ENCODE results near the gene MYO7B. TPM values are rescaled to one million over a fixed set of nuclear protein-coding genes. Genes with fewer than 3 reads are reported as not detected.
A peak's percentile ranks its signal among the peaks of the same experiment; 100 is the strongest.
"Not testable (repeated sequence)": the region's sequence is repeated elsewhere in the genome, so short reads cannot be mapped to it uniquely, and the experiment has no call there.

The MYO7B gene
- total RNA-seq, 1 donor from 2014 or later: 3.0 TPM

DNA sequence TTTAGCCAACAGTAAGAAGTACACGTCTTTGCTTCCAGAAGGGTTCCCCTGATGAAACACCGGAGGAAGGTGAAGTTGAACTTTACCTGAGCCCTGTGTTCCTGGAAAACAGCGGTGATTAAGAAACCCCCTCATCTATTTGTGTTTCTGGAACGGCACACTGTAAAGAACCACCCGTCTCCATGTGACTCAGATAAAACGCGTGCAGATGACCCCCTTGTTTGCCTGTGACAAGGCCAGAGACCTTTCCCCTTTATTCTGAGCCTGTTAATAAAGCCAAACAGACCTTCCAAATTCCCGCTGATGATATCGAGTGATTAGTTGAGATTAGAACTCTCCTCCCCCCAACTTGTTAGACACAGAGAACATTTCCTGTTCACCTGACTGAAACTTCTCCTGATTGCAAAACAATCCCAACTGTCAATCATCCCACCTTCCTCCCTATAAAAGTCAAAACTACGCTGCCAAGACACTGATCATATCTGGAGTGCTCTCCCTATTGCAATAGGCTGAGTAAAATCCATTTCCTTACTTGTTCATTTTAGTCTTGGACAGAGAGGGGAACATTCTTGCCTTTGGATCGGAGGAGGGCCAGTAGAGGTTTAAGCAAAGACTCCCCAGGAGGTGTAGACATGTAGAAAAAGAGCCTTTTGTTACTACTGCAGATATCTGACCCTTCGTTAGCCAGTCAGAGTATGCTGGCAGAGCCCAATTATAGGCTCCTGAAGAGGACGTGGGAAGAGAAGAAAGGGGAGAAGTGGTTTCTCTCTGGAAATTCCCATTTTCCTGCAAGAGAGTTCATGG lies 8.3 kb upstream of the MYO7B start:
- ChIA-PET CTCF (interaction anchor here (1.2 to 1.7 kb wide), 3 partner anchors 48 to 123 kb away, joined by 3 to 8 read pairs (median 6); no protein-coding TSS in a partner anchor), POLR2A (interaction anchor here (0.6 to 2.3 kb wide), 20 partner anchors 9 to 564 kb away, joined by 3 to 26 read pairs (median 4); partner anchors contain the start of genes ERCC3, SFT2D3 and UGGT1)
- Mint-ChIP-seq H3K4me1 (peaks cover 29% of the 10 kb centered on the region), H3K27me3 (no peaks in the 10 kb centered on the region), H3K9me3 (no peaks in the 10 kb centered on the region), H3K27ac (peak overlapping the region; percentile 98), H3K36me3 (ENCODE audit: low read depth) (peaks cover 31% of the 10 kb centered on the region), H3K4me3 (peak overlapping the region; percentile 95)
- intact Hi-C loops (cut with micrococcal nuclease): loop anchor here (5.0 to 10.0 kb wide), 2 partner anchors 115 to 288 kb away; partner anchors contain the start of gene WDR33
- ATAC-seq (ENCODE audit: low read depth): peak; percentile 3
- TF ChIP-seq, protein P1, sequence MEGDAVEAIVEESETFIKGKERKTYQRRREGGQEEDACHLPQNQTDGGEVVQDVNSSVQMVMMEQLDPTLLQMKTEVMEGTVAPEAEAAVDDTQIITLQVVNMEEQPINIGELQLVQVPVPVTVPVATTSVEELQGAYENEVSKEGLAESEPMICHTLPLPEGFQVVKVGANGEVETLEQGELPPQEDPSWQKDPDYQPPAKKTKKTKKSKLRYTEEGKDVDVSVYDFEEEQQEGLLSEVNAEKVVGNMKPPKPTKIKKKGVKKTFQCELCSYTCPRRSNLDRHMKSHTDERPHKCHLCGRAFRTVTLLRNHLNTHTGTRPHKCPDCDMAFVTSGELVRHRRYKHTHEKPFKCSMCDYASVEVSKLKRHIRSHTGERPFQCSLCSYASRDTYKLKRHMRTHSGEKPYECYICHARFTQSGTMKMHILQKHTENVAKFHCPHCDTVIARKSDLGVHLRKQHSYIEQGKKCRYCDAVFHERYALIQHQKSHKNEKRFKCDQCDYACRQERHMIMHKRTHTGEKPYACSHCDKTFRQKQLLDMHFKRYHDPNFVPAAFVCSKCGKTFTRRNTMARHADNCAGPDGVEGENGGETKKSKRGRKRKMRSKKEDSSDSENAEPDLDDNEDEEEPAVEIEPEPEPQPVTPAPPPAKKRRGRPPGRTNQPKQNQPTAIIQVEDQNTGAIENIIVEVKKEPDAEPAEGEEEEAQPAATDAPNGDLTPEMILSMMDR (IDR thresholded peaks at IDR 0.05): no peak
- no peak for DNase-seq

DNA sequence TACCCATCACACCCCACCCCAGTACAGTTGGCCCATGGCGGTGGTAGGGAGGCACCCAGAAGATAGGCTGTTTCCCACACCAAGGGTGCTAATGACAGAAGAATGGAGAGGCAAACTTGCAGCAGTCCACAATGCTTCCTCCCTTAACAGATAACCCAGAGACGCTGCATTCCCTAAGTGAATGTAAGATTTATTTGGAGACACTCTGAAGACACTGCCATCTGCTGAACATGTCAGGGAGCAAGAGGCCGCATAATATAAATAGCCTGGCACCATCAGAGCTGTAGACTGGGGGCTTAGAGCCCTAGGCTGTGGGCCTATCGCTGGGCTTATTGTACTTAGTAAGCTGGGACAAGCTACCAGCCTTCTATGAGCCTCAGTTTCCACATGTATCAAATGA lies 7.0 kb upstream of the MYO7B start:
- ChIA-PET POLR2A (no interaction called here), CTCF (interaction anchor here (1.2 to 1.5 kb wide), 2 partner anchors 49 to 62 kb away, joined by 3 to 4 read pairs; no protein-coding TSS in a partner anchor)
- intact Hi-C loops (cut with micrococcal nuclease): loop anchor here (5.0 to 10.0 kb wide), 2 partner anchors 116 to 286 kb away; partner anchors contain the start of gene WDR33
- ATAC-seq (ENCODE audit: low read depth) (no peak), DNase-seq (no peak)
- H3K4me3 Mint-ChIP-seq: no peak overlapping the region
- H3K9me3 Mint-ChIP-seq: no peaks in the 10 kb centered on the region
- no peaks in the 10 kb centered on the region for H3K27me3 Mint-ChIP-seq
- no peak overlapping the region for H3K27ac Mint-ChIP-seq
- H3K4me1 Mint-ChIP-seq: peaks cover 23% of the 10 kb centered on the region
- peaks cover 20% of the 10 kb centered on the region for H3K36me3 Mint-ChIP-seq (ENCODE audit: low read depth)
- TF ChIP-seq, protein P1 (IDR thresholded peaks at IDR 0.05): no peak

DNA sequence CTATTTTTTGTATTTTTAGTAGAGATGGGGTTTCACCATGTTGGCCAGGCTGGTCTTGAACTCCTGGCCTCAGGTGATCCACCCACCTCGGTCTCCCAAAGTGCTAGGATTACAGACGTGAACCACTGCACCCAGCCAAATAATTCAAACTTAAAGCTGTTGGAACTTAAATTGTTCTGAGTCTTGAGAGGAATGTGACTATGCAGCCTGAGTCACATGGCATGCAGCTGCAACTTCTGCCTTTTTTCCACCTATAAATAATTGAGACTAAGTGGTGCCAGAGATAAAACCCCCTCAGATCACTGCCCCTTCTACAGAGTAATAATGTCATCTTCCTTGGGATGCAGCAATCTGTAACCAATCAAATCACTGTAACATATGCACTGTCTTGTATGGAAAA lies 6.1 kb upstream of the MYO7B start:
- POLR2A ChIA-PET; DNase-seq; H3K27me3 Mint-ChIP-seq; H3K9me3 Mint-ChIP-seq; ATAC-seq (ENCODE audit: low read depth); H3K4me3 Mint-ChIP-seq; H3K27ac Mint-ChIP-seq: not testable (repeated sequence)
- CTCF ChIA-PET: interaction anchor here (1.5 kb wide), 1 partner anchor 61 kb away, joined by 4 read pairs; no protein-coding TSS in a partner anchor
- Mint-ChIP-seq H3K36me3 (ENCODE audit: low read depth) (peaks cover 15% of the 10 kb centered on the region), H3K4me1 (peaks cover 17% of the 10 kb centered on the region)
- intact Hi-C loops (cut with micrococcal nuclease): loop anchor here (5.0 to 10.0 kb wide), 2 partner anchors 117 to 285 kb away; partner anchors contain the start of gene WDR33

DNA sequence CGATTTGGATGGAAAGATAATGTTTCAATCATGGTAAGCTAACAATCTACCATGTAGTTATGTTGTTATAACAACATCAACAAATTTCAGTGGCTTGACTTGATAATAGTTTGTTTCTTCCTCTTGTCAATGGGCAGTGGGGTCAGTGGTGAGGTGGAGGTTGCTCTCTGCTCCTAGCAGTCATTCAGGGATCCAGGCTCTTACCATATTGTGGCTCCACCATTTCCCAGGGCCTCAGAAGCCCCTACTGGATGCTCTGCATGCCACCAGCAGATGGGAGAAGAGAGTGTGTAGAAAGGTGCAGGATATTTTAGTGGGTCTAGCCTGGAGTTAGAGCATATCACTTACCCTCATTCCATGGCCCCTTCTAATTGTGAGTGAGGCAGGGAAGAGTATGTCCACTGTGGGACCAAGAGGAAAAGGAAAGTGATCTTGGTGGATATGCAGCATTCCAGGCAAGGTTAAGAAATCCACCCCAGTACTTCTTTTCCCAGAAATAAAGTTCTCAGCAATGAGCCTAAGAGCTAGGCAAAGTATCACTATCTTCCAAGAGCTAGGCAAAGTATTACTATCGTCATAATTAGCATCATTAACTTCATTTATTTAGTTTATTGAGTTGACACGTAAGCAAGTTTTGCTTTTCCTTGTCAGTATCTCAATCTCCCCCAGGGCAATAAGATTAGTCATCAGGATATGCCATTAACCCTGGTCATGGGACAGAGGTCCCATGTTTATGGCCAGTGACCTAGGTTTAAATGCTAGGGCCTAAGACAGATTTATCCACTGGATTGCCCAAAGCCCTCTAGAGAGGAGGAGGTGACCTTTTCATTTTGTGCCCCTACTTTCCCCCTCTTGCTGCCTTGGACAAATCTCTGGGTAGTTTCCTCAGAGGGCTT lies 5.0 kb upstream of the MYO7B start:
- DNase-seq (no peak), ATAC-seq (ENCODE audit: low read depth) (no peak)
- H3K4me3 Mint-ChIP-seq: no peak overlapping the region
- no peaks in the 10 kb centered on the region for H3K9me3 Mint-ChIP-seq
- H3K4me1 Mint-ChIP-seq: peaks cover 10% of the 10 kb centered on the region
- TF ChIP-seq, protein P1 (IDR thresholded peaks at IDR 0.05): no peak
- ChIA-PET POLR2A (no interaction called here), CTCF (interaction anchor here (1.5 kb wide), 1 partner anchor 60 kb away, joined by 4 read pairs; no protein-coding TSS in a partner anchor)
- intact Hi-C loops (cut with micrococcal nuclease): no loop called here
- no peak overlapping the region for H3K27ac Mint-ChIP-seq
- H3K36me3 Mint-ChIP-seq (ENCODE audit: low read depth): peaks cover 12% of the 10 kb centered on the region
- H3K27me3 Mint-ChIP-seq: peaks cover 5% of the 10 kb centered on the region

DNA sequence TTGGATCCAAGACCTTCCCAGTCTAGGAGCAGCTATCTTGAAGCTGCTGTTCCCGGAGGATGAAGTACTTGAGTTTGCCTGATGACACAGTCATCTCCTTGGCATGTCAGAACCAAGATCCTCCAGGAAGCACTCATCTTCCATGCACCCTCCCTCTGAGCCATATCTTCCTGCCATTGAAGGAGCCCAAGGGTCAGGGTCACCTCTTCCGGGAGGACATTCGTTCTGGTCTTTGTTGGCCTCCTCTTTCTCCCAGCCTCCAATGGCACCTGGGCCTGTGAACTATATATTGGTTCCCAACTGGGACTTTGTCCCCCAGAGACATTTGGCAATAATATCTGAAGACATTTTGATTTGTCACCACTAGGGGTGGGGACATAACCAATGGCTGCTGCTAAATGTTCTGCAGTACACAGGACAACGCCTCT lies 4.2 kb upstream of the MYO7B start:
- ChIA-PET CTCF (no interaction called here), POLR2A (no interaction called here)
- no peak overlapping the region for H3K27ac Mint-ChIP-seq
- no peak overlapping the region for H3K4me3 Mint-ChIP-seq
- TF ChIP-seq, protein P1 (IDR thresholded peaks at IDR 0.05): no peak
- intact Hi-C loops (cut with micrococcal nuclease): no loop called here
- H3K27me3 Mint-ChIP-seq: peaks cover 5% of the 10 kb centered on the region
- ATAC-seq (ENCODE audit: low read depth) (no peak), DNase-seq (no peak)
- H3K36me3 Mint-ChIP-seq (ENCODE audit: low read depth): peaks cover 6% of the 10 kb centered on the region
- H3K9me3 Mint-ChIP-seq: no peaks in the 10 kb centered on the region
- peaks cover 7% of the 10 kb centered on the region for H3K4me1 Mint-ChIP-seq

Measured in activated B cell treated with CpG ODN at 0.5 μM for 24 hours (primary cell).